K562 (cell line): ENCODE results near the gene TP53I13. TPM values are rescaled to one million over a fixed set of nuclear protein-coding genes. Genes with fewer than 3 reads are reported as not detected.

Experiments used
- CCNT2 ChIP-seq: IDR thresholded peaks from 2 replicates; pipeline ENCODE4 v1.6.1; 2011; ENCODE audit warnings: borderline replicate concordance, low read depth, mild to moderate bottlenecking, moderate library complexity, mixed read lengths, low read length; ENCODE audit not compliant: insufficient read length; ENCODE audit errors: extremely low read depth
- CEBPB ChIP-seq: fragments of 450-650 bp; IDR thresholded peaks from 2 replicates; pipeline ENCODE4 v1.6.1; 2016; ENCODE audit warnings: missing genetic modification characterization, missing compliant biosample characterization
- EGR1 ChIP-seq: fragments of 450-650 bp; conservative IDR thresholded peaks from 2 replicates; pipeline ENCODE4 v1.6.1; 2017; ENCODE audit warnings: mild to moderate bottlenecking
- ELK3 ChIP-seq: fragments of 450-650 bp; formaldehyde crosslinking; IDR thresholded peaks from 2 replicates; pipeline ENCODE4 v1.4.0; 2020; ENCODE audit warnings: mild to moderate bottlenecking
- GMEB1 ChIP-seq: fragments of 250-450 bp; sonication (Bioruptor Pico); IDR thresholded peaks from 2 replicates; pipeline ENCODE4 v1.4.0; 2020; ENCODE audit warnings: mild to moderate bottlenecking
- GTF2E2 ChIP-seq: fragments of 200-800 bp; sonication (Bioruptor generic); IDR thresholded peaks from 2 replicates; pipeline ENCODE4 v1.6.1; 2016; ENCODE audit warnings: missing genetic modification characterization, missing compliant biosample characterization
- MAFG ChIP-seq: fragments of 450-650 bp; conservative IDR thresholded peaks from 2 replicates; pipeline ENCODE4 v1.6.1; 2016; ENCODE audit warnings: missing genetic modification characterization, missing compliant biosample characterization
- MTA3 ChIP-seq: fragments of 450-650 bp; formaldehyde crosslinking; IDR thresholded peaks from 2 replicates; pipeline ENCODE4 v1.6.1; 2017; ENCODE audit warnings: mild to moderate bottlenecking, borderline replicate concordance
- MTF1 ChIP-seq: fragments of 250-450 bp; sonication (Bioruptor Pico); IDR thresholded peaks from 2 replicates; pipeline ENCODE4 v1.9.0; 2021; ENCODE audit warnings: moderate library complexity, mild to moderate bottlenecking, inconsistent platforms, borderline replicate concordance
- NFE2L1 ChIP-seq: fragments of 450-650 bp; IDR thresholded peaks from 2 replicates; pipeline ENCODE4 v1.6.1; 2016; ENCODE audit warnings: missing genetic modification characterization, low read depth, mild to moderate bottlenecking, missing compliant biosample characterization, moderate library complexity, borderline replicate concordance
- NUFIP1 ChIP-seq: fragments of 450-650 bp; IDR thresholded peaks from 2 replicates; pipeline ENCODE4 v1.6.1; 2018; ENCODE audit not compliant: partially characterized antibody
- RFX5 ChIP-seq: IDR thresholded peaks from 2 replicates; pipeline ENCODE4 v1.6.1; 2011; ENCODE audit warnings: low read depth, mild to moderate bottlenecking, improper control_type of control experiment, low read length
- SIRT6 ChIP-seq: IDR thresholded peaks from one replicate; pipeline ENCODE4 v1.6.1; 2012; ENCODE audit warnings: low read depth, mild to moderate bottlenecking, control low read depth, inconsistent platforms, low read length, moderate library complexity
- TBL1XR1 ChIP-seq, 2 experiments: IDR thresholded peaks; 2 replicates each; pipeline ENCODE4 v1.6.1; 2012; ENCODE audit warnings: improper control_type of control experiment in 2 of 2, low read length in 2 of 2, mild to moderate bottlenecking in 1 of 2
- ZNF124 ChIP-seq: sonication (generic); formaldehyde crosslinking; IDR thresholded peaks from 2 replicates; pipeline ENCODE4 v1.8.1; 2022; ENCODE audit warnings: missing genetic modification reagents
- ZNF444 ChIP-seq: fragments of 250-450 bp; sonication (Bioruptor Pico); IDR thresholded peaks from 2 replicates; pipeline ENCODE4 v1.4.0; 2020; ENCODE audit warnings: mild to moderate bottlenecking, moderate library complexity
- ZNF696 ChIP-seq: fragments of 250-450 bp; sonication (Bioruptor Pico); conservative IDR thresholded peaks from 2 replicates; pipeline ENCODE4 v1.4.0; 2020; ENCODE audit warnings: mild to moderate bottlenecking, moderate library complexity
- ZNF740 ChIP-seq, 3 experiments: fragments of 200-800 bp in 1 of 3; sonication (Bioruptor generic) in 1 of 3; sonication (generic) in 1 of 3; formaldehyde crosslinking in 1 of 3; IDR thresholded peaks; 2 replicates each; pipeline versions ENCODE4 v1.6.1 to v1.8.0; 2016 to 2022; ENCODE audit warnings: mild to moderate bottlenecking in 2 of 3, missing compliant biosample characterization in 2 of 3, missing genetic modification characterization in 2 of 3, missing genetic modification reagents in 1 of 3
- polyA plus RNA-seq, 8 experiments: library from polyadenylated mRNA; depleted of rRNA in 4 of 8; stranded (reverse) in 5 of 8; unstranded in 3 of 8; fragments of >200 nt; fragmentation: Nextera tagmentation in 2 of 8; fragmentation: Illumina TruSeq in 1 of 8; extraction: Ambion mirVana in 2 of 8; extraction: Trizol in 1 of 8; gene quantifications; 2 replicates each; pipeline versions ENCODE4 v1.2.1 to v1.2.3, GENCODE V29; 2011 to 2014; ENCODE audit warnings: inconsistent platforms in 1 of 8, missing spikeins in 1 of 8
- total RNA-seq, 7 experiments: library from RNA; depleted of rRNA in 6 of 7; stranded (reverse); fragments of >200 nt in 6 of 7; fragmentation: Illumina TruSeq in 2 of 7; extraction: Trizol in 2 of 7; gene quantifications; 2 replicates each; pipeline versions ENCODE4 v1.2.1 to v1.2.3, GENCODE V29; 2011 to 2021; ENCODE audit warnings: low replicate concordance in 1 of 7

TP53I13 gene
- total and polyA plus RNA-seq, 9 of the 15 experiments (the other 6 are each of a cell fraction or from before 2014, with no cell fraction given) = 0.08 to 28.3 (median 9.1) TPM

- TF ChIP-seq GMEB1 (CRISPR knock-in tag) (no peak), ZNF696 (no peak), EGR1 (no peak), ZNF444 (CRISPR knock-in tag) (no peak), NFE2L1 (tag) (no peak), CEBPB (tag) (peak; percentile 95), ZNF124 (CRISPR knock-in tag) (no peak), MTA3 (no peak), MAFG (tag) (peak; percentile 72), CCNT2 (peak; percentile 70), NUFIP1 (no peak), GTF2E2 (no peak), SIRT6 (no peak), ELK3 (CRISPR knock-in tag) (no peak), TBL1XR1 (IDR thresholded peaks at IDR 0.05; ENCODE audit: low read length in 2 of 2) (no peak; a peak in 1 of 4 replicates), RFX5 (no peak), MTF1 (CRISPR knock-in tag) (no peak), ZNF740 (CRISPR knock-in tag; IDR thresholded peaks at IDR 0.05) (no peak), ZNF740 (tag; IDR thresholded peaks at IDR 0.05) (no peak)
These were observed 11.3 kb upstream of the TP53I13 start (continued) for GRCh38 chr17:29557085-29557738.
